H9 (cell line): ENCODE measurements around the gene AP1AR. TPM values are rescaled to one million over a fixed set of nuclear protein-coding genes. Genes with fewer than 3 reads are reported as not detected.

Experiments used
- DNase-seq: peaks from one replicate; pipeline ENCODE4 v3.0.0-alpha.2; 2017
- H2AFZ ChIP-seq: one replicate; pipeline ENCODE4 v1.6.1; 2013; ENCODE audit warnings: mild to moderate bottlenecking, low read length, control low read depth, moderate library complexity
- H2AK5ac ChIP-seq: 2 replicates; pipeline ENCODE4 v1.6.1; 2013; ENCODE audit warnings: low read length, control low read depth, mixed read lengths; ENCODE audit not compliant: insufficient read length
- H2BK120ac ChIP-seq: one replicate; pipeline ENCODE4 v1.6.1; 2013; ENCODE audit warnings: low read depth, mild to moderate bottlenecking, low read length, control low read depth, inconsistent platforms; ENCODE audit not compliant: poor library complexity, severe bottlenecking
- H2BK12ac ChIP-seq: 2 replicates; pipeline ENCODE4 v1.6.1; 2013; ENCODE audit warnings: low read length, control low read depth, mixed read lengths, low read depth; ENCODE audit not compliant: insufficient read length
- H2BK15ac ChIP-seq: 2 replicates; pipeline ENCODE4 v1.6.1; 2013; ENCODE audit warnings: low read depth, low read length, control low read depth
- H2BK20ac ChIP-seq: one replicate; pipeline ENCODE4 v1.6.1; 2013; ENCODE audit warnings: low read depth, mild to moderate bottlenecking, low read length, control low read depth, inconsistent platforms; ENCODE audit not compliant: poor library complexity, severe bottlenecking
- H2BK5ac ChIP-seq: 2 replicates; pipeline ENCODE4 v1.6.1; 2013; ENCODE audit warnings: low read length, control low read depth, mixed read lengths; ENCODE audit not compliant: insufficient read length
- H3K14ac ChIP-seq: 2 replicates; pipeline ENCODE4 v1.6.1; 2013; ENCODE audit warnings: low read length, control low read depth; ENCODE audit not compliant: insufficient read depth
- H3K18ac ChIP-seq: 2 replicates; pipeline ENCODE4 v1.6.1; 2013; ENCODE audit warnings: low read depth, mild to moderate bottlenecking, mixed read lengths, low read length, control low read depth; ENCODE audit not compliant: insufficient read length
- H3K23ac ChIP-seq: 2 replicates; pipeline ENCODE4 v1.6.1; 2013; ENCODE audit warnings: low read length, control low read depth, mixed read lengths, low read depth; ENCODE audit not compliant: insufficient read length
- H3K23me2 ChIP-seq: 2 replicates; pipeline ENCODE4 v1.6.1; 2013; ENCODE audit warnings: low read depth, mild to moderate bottlenecking, mixed read lengths, low read length, control low read depth; ENCODE audit not compliant: insufficient read length, poor library complexity, severe bottlenecking
- H3K27ac ChIP-seq: 2 replicates; pipeline ENCODE4 v1.5.1; 2013; ENCODE audit warnings: low read length, control low read depth, mixed read lengths, low read depth; ENCODE audit not compliant: insufficient read length
- H3K27me3 ChIP-seq: 2 replicates; pipeline ENCODE4 v1.6.1; 2013; ENCODE audit warnings: low read length, control low read depth, inconsistent platforms; ENCODE audit not compliant: insufficient read depth
- H3K4ac ChIP-seq: 2 replicates; pipeline ENCODE4 v1.6.1; 2013; ENCODE audit warnings: low read depth, mild to moderate bottlenecking, control low read depth, inconsistent platforms, low read length, moderate library complexity
- H3K4me1 ChIP-seq: 2 replicates; pipeline ENCODE4 v1.6.1; 2013; ENCODE audit warnings: low read length, control low read depth, inconsistent platforms; ENCODE audit not compliant: insufficient read depth
- H3K4me2 ChIP-seq: 2 replicates; pipeline ENCODE4 v1.6.1; 2013; ENCODE audit warnings: low read length, control low read depth, mixed read lengths; ENCODE audit not compliant: insufficient read length, insufficient read depth
- H3K56ac ChIP-seq: 2 replicates; pipeline ENCODE4 v1.6.1; 2013; ENCODE audit warnings: low read depth, mild to moderate bottlenecking, mixed read lengths, low read length, control low read depth; ENCODE audit not compliant: insufficient read length
- H3K79me1 ChIP-seq: 2 replicates; pipeline ENCODE4 v1.6.1; 2013; ENCODE audit warnings: low read depth, mild to moderate bottlenecking, moderate library complexity, low read length, control low read depth, inconsistent platforms; ENCODE audit not compliant: insufficient read depth, poor library complexity, severe bottlenecking
- H3K79me2 ChIP-seq: 2 replicates; pipeline ENCODE4 v1.6.1; 2013; ENCODE audit warnings: low read length, control low read depth, inconsistent platforms; ENCODE audit not compliant: insufficient read depth
- H3K9ac ChIP-seq: 2 replicates; pipeline ENCODE4 v1.6.1; 2013; ENCODE audit warnings: low read length, control low read depth, mixed read lengths; ENCODE audit not compliant: insufficient read length; ENCODE audit errors: extremely low read depth
- H3K9me3 ChIP-seq: one replicate; pipeline ENCODE4 v1.6.1; 2013; ENCODE audit warnings: low read depth, low read length, inconsistent platforms; ENCODE audit not compliant: control insufficient read depth
- H3T11ph ChIP-seq: one replicate; pipeline ENCODE4 v1.6.1; 2013; ENCODE audit warnings: mild to moderate bottlenecking, low read length, control low read depth, inconsistent platforms
- H4K20me1 ChIP-seq: one replicate; pipeline ENCODE4 v1.6.1; 2013; ENCODE audit not compliant: control insufficient read depth, insufficient read length, insufficient read depth
- H4K5ac ChIP-seq: 2 replicates; pipeline ENCODE4 v1.6.1; 2013; ENCODE audit warnings: low read depth, mild to moderate bottlenecking, mixed read lengths, low read length, control low read depth; ENCODE audit not compliant: insufficient read length
- H4K8ac ChIP-seq: replicated peaks from 2 replicates; pipeline ENCODE4 v1.6.1; 2013; ENCODE audit warnings: low read length, control low read depth, mixed read lengths, low read depth; ENCODE audit not compliant: insufficient read length
- H4K91ac ChIP-seq: 2 replicates; pipeline ENCODE4 v1.6.1; 2013; ENCODE audit warnings: low read depth, mild to moderate bottlenecking, moderate library complexity, mixed read lengths, low read length, control low read depth; ENCODE audit not compliant: insufficient read length
- H3K27ac Mint-ChIP-seq, 3 experiments: 2 replicates in 2 of 3; 3 replicates in 1 of 3; pipeline ENCODE4 v1.8.0; 2020 to 2021; ENCODE audit warnings: mixed read lengths in 3 of 3, mild to moderate bottlenecking in 1 of 3, moderate library complexity in 1 of 3
- H3K27me3 Mint-ChIP-seq: 2 replicates; pipeline ENCODE4 v1.8.0; 2021; ENCODE audit warnings: low read depth, mild to moderate bottlenecking, moderate library complexity, mixed read lengths
- H3K36me3 Mint-ChIP-seq, 3 experiments: 2 replicates in 2 of 3; 3 replicates in 1 of 3; pipeline ENCODE4 v1.8.0; 2020 to 2021; ENCODE audit warnings: low read depth in 3 of 3, mixed read lengths in 3 of 3; ENCODE audit not compliant: insufficient read depth in 1 of 3
- H3K4me1 Mint-ChIP-seq, 2 experiments: 2 replicates each; pipeline ENCODE4 v1.8.0; 2020; ENCODE audit warnings: mixed read lengths in 2 of 2
- H3K4me3 Mint-ChIP-seq, 2 experiments: 2 replicates in 1 of 2; 3 replicates in 1 of 2; pipeline ENCODE4 v1.8.0; 2020 to 2021; ENCODE audit warnings: mild to moderate bottlenecking in 2 of 2, mixed read lengths in 2 of 2, moderate library complexity in 1 of 2
- H3K9me3 Mint-ChIP-seq, 2 experiments: 2 replicates in 1 of 2; 3 replicates in 1 of 2; pipeline ENCODE4 v1.8.0; 2020; ENCODE audit warnings: mild to moderate bottlenecking in 2 of 2, mixed read lengths in 2 of 2, moderate library complexity in 1 of 2
- CTCF ChIP-seq: fragments of 200-600 bp; sonication (generic); conservative IDR thresholded peaks from 3 replicates; pipeline ENCODE4 v1.8.0; 2021; ENCODE audit warnings: antibody characterized with exemption, mild to moderate bottlenecking
- WGBS: extraction: QIAGEN DNeasy Blood & Tissue Kit; methylation state at CpG from one replicate; pipeline ENCODE4 v1.1.7; 2013; ENCODE audit warnings: missing lambda C conversion rate, low lambda C conversion rate, mixed read lengths; ENCODE audit not compliant: insufficient read length; ENCODE audit errors: extremely low coverage; 5-methylcytosine and 5-hydroxymethylcytosine counted together
- total RNA-seq: library from RNA; stranded (reverse); gene quantifications from 2 replicates; pipeline ENCODE4 v1.2.1, GENCODE V29; 2021

The AP1AR gene
- total RNA-seq, 1 experiment from 2014 or later = 24.2 TPM

DNA sequence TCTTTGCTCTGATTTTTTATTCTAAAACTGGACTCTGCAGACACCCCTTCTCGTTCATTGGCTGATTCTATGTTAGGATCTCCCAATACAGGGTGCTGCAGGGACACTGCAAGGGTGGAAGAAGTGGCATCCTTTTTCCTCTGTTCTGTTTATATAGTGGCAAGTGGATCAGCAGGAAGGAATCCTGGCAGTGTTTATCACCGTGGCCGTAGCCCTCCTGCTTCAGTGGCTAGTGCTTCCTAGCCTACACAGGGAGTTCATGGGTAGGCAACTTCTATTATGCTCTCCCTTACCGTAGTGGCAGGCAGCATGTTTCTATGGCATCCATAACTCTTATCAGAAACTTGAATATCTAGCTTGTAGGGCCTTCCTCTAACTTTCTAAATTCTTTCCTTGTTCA, 6.4 kb upstream of the AP1AR start:
- H2AK5ac ChIP-seq = no peak overlapping the region
- no peak for TF ChIP-seq CTCF
- no peak for DNase-seq
- H2BK120ac ChIP-seq = peak overlapping the region; percentile 48
- H3K4me2 ChIP-seq = no peak overlapping the region
- no peak overlapping the region for H4K8ac ChIP-seq
- no peak overlapping the region for H3K56ac ChIP-seq
- no peak overlapping the region for H3K27ac Mint-ChIP-seq
- no peak overlapping the region for H4K5ac ChIP-seq
- H3K4me1 ChIP-seq = no peaks in the 10 kb centered on the region
- H3K9me3 Mint-ChIP-seq = peaks cover 9 to 12% of the 10 kb centered on the region in 2 experiments; a peak in 3 of 5 replicates
- H3K4me3 Mint-ChIP-seq = no peak overlapping the region
- H3K23me2 ChIP-seq = no peaks in the 10 kb centered on the region
- no peak overlapping the region for H2BK15ac ChIP-seq
- no peaks in the 10 kb centered on the region for H4K20me1 ChIP-seq
- peaks cover 0 to 6% (median 5%) of the 10 kb centered on the region in 3 experiments; a peak in 4 of 7 replicates for H3K36me3 Mint-ChIP-seq
- H3K27me3 ChIP-seq = no peaks in the 10 kb centered on the region
- H3K9me3 ChIP-seq = no peaks in the 10 kb centered on the region
- H3K18ac ChIP-seq = no peak overlapping the region
- H3K27ac ChIP-seq = no peak overlapping the region
- no peak overlapping the region for H4K91ac ChIP-seq
- H3K79me2 ChIP-seq = no peaks in the 10 kb centered on the region
- H3T11ph ChIP-seq = no peak overlapping the region
- no peak overlapping the region for H2BK12ac ChIP-seq
- H3K14ac ChIP-seq = no peak overlapping the region
- no peak overlapping the region for H3K23ac ChIP-seq
- H3K4me1 Mint-ChIP-seq = peaks cover 1 to 2% of the 10 kb centered on the region in 2 experiments
- H3K9ac ChIP-seq = peak overlapping the region; percentile 14
- no peak overlapping the region for H2AFZ ChIP-seq
- peaks cover 2% of the 10 kb centered on the region; the same call in 1 of the 2 replicates for H3K27me3 Mint-ChIP-seq
- H3K79me1 ChIP-seq = no peaks in the 10 kb centered on the region
- H2BK5ac ChIP-seq = no peak overlapping the region
- H3K4ac ChIP-seq = no peak overlapping the region
- H2BK20ac ChIP-seq = no peak overlapping the region
- no CpG with 5 or more reads among the region's 4 CpGs for WGBS
